PFSK-1 (cell line): ENCODE measurements around the gene MTCL3.

Experiments used
- POLR2AphosphoS5 ChIP-seq: IDR thresholded peaks from 2 replicates; pipeline ENCODE4 v1.6.1; 2012; ENCODE audit warnings: low read depth, mild to moderate bottlenecking, control low read depth, low read length, moderate library complexity
- SIN3A ChIP-seq: IDR thresholded peaks from 2 replicates; pipeline ENCODE4 v1.6.1; 2012; ENCODE audit warnings: mild to moderate bottlenecking, low read length, moderate library complexity, borderline replicate concordance; ENCODE audit not compliant: insufficient read depth
- TAF1 ChIP-seq: IDR thresholded peaks from 2 replicates; pipeline ENCODE4 v1.6.1; 2012; ENCODE audit warnings: low read length, control low read depth, borderline replicate concordance; ENCODE audit not compliant: insufficient read depth
- TF ChIP-seq, protein P1 (sequence below), 2 experiments: IDR thresholded peaks; 2 replicates each; pipeline versions ENCODE4 v1.6.1 to v1.8.0; 2011 to 2012; ENCODE audit warnings: low read depth in 2 of 2, low read length in 2 of 2, control low read depth in 1 of 2, inconsistent platforms in 1 of 2, mild to moderate bottlenecking in 1 of 2, moderate library complexity in 1 of 2; ENCODE audit not compliant: insufficient read depth in 1 of 2

DNA sequence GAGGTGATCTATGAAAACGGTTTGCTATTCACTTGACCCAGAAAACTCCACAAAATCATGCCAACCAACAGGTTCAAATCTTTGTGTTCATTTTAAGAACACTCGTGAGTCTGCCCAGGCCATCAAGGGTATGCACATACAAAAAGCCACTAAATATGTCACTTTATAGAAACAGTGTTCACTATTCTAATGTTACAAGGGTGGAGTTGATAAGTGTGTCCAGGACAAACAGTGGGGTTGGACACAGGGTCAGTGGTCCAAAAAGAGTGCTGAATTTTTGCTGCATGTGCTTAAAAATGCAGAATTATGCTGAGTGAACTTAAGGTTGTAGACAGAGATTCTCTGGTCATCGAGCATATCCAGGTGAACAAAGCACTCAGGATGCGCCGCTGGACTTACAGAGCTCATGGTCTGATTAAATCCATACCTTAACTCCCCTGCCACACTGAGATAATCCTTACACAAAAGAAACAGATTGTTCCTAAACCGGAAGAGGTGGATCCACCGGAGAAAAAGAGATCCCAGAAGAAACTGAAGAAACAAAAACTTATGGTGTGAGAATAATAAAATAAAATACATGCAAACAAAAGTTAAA lies 83.4 kb downstream of the MTCL3 start:
- TF ChIP-seq POLR2AphosphoS5 (no peak), SIN3A (no peak), TAF1 (no peak)
- TF ChIP-seq, protein P1, sequence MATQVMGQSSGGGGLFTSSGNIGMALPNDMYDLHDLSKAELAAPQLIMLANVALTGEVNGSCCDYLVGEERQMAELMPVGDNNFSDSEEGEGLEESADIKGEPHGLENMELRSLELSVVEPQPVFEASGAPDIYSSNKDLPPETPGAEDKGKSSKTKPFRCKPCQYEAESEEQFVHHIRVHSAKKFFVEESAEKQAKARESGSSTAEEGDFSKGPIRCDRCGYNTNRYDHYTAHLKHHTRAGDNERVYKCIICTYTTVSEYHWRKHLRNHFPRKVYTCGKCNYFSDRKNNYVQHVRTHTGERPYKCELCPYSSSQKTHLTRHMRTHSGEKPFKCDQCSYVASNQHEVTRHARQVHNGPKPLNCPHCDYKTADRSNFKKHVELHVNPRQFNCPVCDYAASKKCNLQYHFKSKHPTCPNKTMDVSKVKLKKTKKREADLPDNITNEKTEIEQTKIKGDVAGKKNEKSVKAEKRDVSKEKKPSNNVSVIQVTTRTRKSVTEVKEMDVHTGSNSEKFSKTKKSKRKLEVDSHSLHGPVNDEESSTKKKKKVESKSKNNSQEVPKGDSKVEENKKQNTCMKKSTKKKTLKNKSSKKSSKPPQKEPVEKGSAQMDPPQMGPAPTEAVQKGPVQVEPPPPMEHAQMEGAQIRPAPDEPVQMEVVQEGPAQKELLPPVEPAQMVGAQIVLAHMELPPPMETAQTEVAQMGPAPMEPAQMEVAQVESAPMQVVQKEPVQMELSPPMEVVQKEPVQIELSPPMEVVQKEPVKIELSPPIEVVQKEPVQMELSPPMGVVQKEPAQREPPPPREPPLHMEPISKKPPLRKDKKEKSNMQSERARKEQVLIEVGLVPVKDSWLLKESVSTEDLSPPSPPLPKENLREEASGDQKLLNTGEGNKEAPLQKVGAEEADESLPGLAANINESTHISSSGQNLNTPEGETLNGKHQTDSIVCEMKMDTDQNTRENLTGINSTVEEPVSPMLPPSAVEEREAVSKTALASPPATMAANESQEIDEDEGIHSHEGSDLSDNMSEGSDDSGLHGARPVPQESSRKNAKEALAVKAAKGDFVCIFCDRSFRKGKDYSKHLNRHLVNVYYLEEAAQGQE (IDR thresholded peaks at IDR 0.05; ENCODE audit: insufficient read depth in 1 of 2, low read depth in 2 of 2, low read length in 2 of 2): no peak
